GM18861 (cell line): ENCODE data around the gene ZDHHC6.
"Not testable (repeated sequence)": the region's sequence is repeated elsewhere in the genome, so short reads cannot be mapped to it uniquely, and the experiment has no call there.

Experiments used
- ATAC-seq: cut with Tn5 transposase; IDR thresholded peaks from one replicate; pipeline ENCODE4 v1.9.1; 2021; ENCODE audit not compliant: unreplicated experiment

The ZDHHC6 gene

GRCh38 chr10:112446055-112446854, 459 bp downstream of the ZDHHC6 start:
- no peak for ATAC-seq

- no peak for ATAC-seq
These were observed 4.7 kb downstream of the ZDHHC6 start for GRCh38 chr10:112442063-112442462.

- no peak for ATAC-seq
These were observed 5.2 kb downstream of the ZDHHC6 start for GRCh38 chr10:112441520-112441919.

GRCh38 chr10:112438356-112438755, 8.4 kb downstream of the ZDHHC6 start:
- no peak for ATAC-seq

- ATAC-seq, result no peak
These were observed 11.6 kb downstream of the ZDHHC6 start for GRCh38 chr10:112434988-112435619.

- ATAC-seq, result no peak
These were observed 13.6 kb downstream of the ZDHHC6 start for GRCh38 chr10:112433136-112433535.

- ATAC-seq, result no peak
These were observed 17.0 kb downstream of the ZDHHC6 start for GRCh38 chr10:112429654-112430230.

- no peak for ATAC-seq
These were observed 17.6 kb downstream of the ZDHHC6 start for GRCh38 chr10:112429147-112429546.

- no peak for ATAC-seq
These were observed 20.6 kb downstream of the ZDHHC6 start for GRCh38 chr10:112426111-112426510.

GRCh38 chr10:112424651-112425050, 22.1 kb downstream of the ZDHHC6 start:
- ATAC-seq, result no peak

- no peak for ATAC-seq
These were observed 25.0 kb downstream of the ZDHHC6 start for GRCh38 chr10:112421731-112422130.

GRCh38 chr10:112412696-112413095, 34.0 kb downstream of the ZDHHC6 start:
- ATAC-seq, result no peak

GRCh38 chr10:112409755-112410154, 37.0 kb downstream of the ZDHHC6 start:
- ATAC-seq, result no peak

- ATAC-seq, result no peak
These were observed 37.4 kb downstream of the ZDHHC6 start for GRCh38 chr10:112409299-112409698.

- ATAC-seq, result no peak
These were observed 39.0 kb downstream of the ZDHHC6 start for GRCh38 chr10:112407696-112408095.

- not testable (repeated sequence) for ATAC-seq
These were observed 39.9 kb downstream of the ZDHHC6 start for GRCh38 chr10:112406806-112407205.

GRCh38 chr10:112404617-112405016, 42.1 kb downstream of the ZDHHC6 start:
- ATAC-seq, result no peak

GRCh38 chr10:112402917-112403316, 43.8 kb downstream of the ZDHHC6 start:
- no peak for ATAC-seq

GRCh38 chr10:112397592-112397991, 49.1 kb downstream of the ZDHHC6 start:
- no peak for ATAC-seq

GRCh38 chr10:112395809-112396530, 50.7 kb downstream of the ZDHHC6 start:
- no peak for ATAC-seq

- peak; percentile 70 for ATAC-seq
These were observed 52.2 kb downstream of the ZDHHC6 start for GRCh38 chr10:112394475-112394875.
